ENCODE results near the gene GBGT1.
"Not testable (repeated sequence)": the region's sequence is repeated elsewhere in the genome, so short reads cannot be mapped to it uniquely, and the experiment has no call there.

GBGT1 gene

GRCh38 chr9:133163504-133164172 is at the start of gene GBGT1:
Gene GBGT1 (minus strand): TSS chr9:133163914. CDS start chr9:133162412, 1,502 bp downstream.
- no peak for DNase-seq

GRCh38 chr9:133210609-133211008 is 46.9 kb upstream of the GBGT1 start:
- no peak for DNase-seq

- DNase-seq, result no peak
Observed at GRCh38 chr9:133210202-133210532, 46.5 kb upstream of the GBGT1 start.

GRCh38 chr9:133209327-133210201 is 45.9 kb upstream of the GBGT1 start:
- not testable (repeated sequence) for DNase-seq

- DNase-seq, result not testable (repeated sequence)
Observed at GRCh38 chr9:133208880-133209300, 45.2 kb upstream of the GBGT1 start, which contains the start of gene OBP2B. Gene OBP2B (minus strand): TSS chr9:133209250. CDS start chr9:133209199, 51 bp downstream.

- not testable (repeated sequence) for DNase-seq
Observed at GRCh38 chr9:133208171-133208879, 44.6 kb upstream of the GBGT1 start.

GRCh38 chr9:133207540-133208170 is 43.9 kb upstream of the GBGT1 start:
- no peak for DNase-seq

GRCh38 chr9:133207021-133207531 is 43.4 kb upstream of the GBGT1 start:
- no peak for DNase-seq

- no peak for DNase-seq
Observed at GRCh38 chr9:133205996-133206931, 42.5 kb upstream of the GBGT1 start.

GRCh38 chr9:133205481-133205887 is 41.8 kb upstream of the GBGT1 start:
- not testable (repeated sequence) for DNase-seq

GRCh38 chr9:133204993-133205336 is 41.3 kb upstream of the GBGT1 start:
- no peak for DNase-seq

- DNase-seq, result no peak
Observed at GRCh38 chr9:133204335-133204992, 40.8 kb upstream of the GBGT1 start.

GRCh38 chr9:133203506-133204075 is 39.9 kb upstream of the GBGT1 start:
- no peak for DNase-seq

- no peak for DNase-seq
Observed at GRCh38 chr9:133202688-133203453, 39.2 kb upstream of the GBGT1 start.

- no peak for DNase-seq
Observed at GRCh38 chr9:133202145-133202513, 38.4 kb upstream of the GBGT1 start.

GRCh38 chr9:133201424-133202144 is 37.9 kb upstream of the GBGT1 start:
- DNase-seq, result no peak

- DNase-seq, result no peak
Observed at GRCh38 chr9:133200631-133201030, 36.9 kb upstream of the GBGT1 start.

- no peak for DNase-seq
Observed at GRCh38 chr9:133199648-133200321, 36.1 kb upstream of the GBGT1 start.

- DNase-seq, result no peak
Observed at GRCh38 chr9:133195029-133195428, 31.3 kb upstream of the GBGT1 start.
